Astrocyte (in vitro differentiated cells and primary cell): ENCODE results near the gene PBX2. TPM values are rescaled to one million over a fixed set of nuclear protein-coding genes. Genes with fewer than 3 reads are reported as not detected.

Source experiments
- DNase-seq: peaks from one replicate; pipeline ENCODE4 v3.0.0-alpha.2; 2010; ENCODE audit warnings: low read depth
- FAIRE-seq: peaks from 2 replicates; lab custom pipeline; 2011; peaks lifted over from hg19 to GRCh38; lab: Jason Lieb, UNC
- H2AFZ ChIP-seq: 2 replicates; pipeline ENCODE4 v1.6.0; 2012; ENCODE audit warnings: low read depth, low read length, inconsistent platforms
- H3K27ac ChIP-seq: 2 replicates; pipeline ENCODE4 v1.5.1; 2011; ENCODE audit warnings: low read depth, low read length, inconsistent platforms
- H3K27me3 ChIP-seq: 2 replicates; pipeline ENCODE4 v1.6.0; 2011; ENCODE audit warnings: low read length, inconsistent platforms; ENCODE audit not compliant: insufficient read depth
- H3K36me3 ChIP-seq: 2 replicates; pipeline ENCODE4 v1.5.1; 2011; ENCODE audit warnings: low read length, inconsistent platforms; ENCODE audit not compliant: insufficient read depth
- H3K4me1 ChIP-seq: 2 replicates; pipeline ENCODE4 v1.5.1; 2011; ENCODE audit warnings: low read length, inconsistent platforms; ENCODE audit not compliant: insufficient read depth
- H3K4me2 ChIP-seq: 2 replicates; pipeline ENCODE4 v1.6.0; 2012; ENCODE audit warnings: low read length, inconsistent platforms
- H3K4me3 ChIP-seq: 2 replicates; pipeline ENCODE4 v1.5.1; 2011; ENCODE audit warnings: low read depth, mild to moderate bottlenecking, low read length, inconsistent platforms; ENCODE audit not compliant: insufficient read depth
- H3K79me2 ChIP-seq: 2 replicates; pipeline ENCODE4 v1.6.0; 2012; ENCODE audit warnings: mild to moderate bottlenecking, low read length, inconsistent platforms; ENCODE audit not compliant: insufficient read depth
- H3K9ac ChIP-seq: 2 replicates; pipeline ENCODE4 v1.6.0; 2012; ENCODE audit warnings: mild to moderate bottlenecking, low read length, inconsistent platforms
- H3K9me3 ChIP-seq: 2 replicates; pipeline ENCODE4 v1.5.1; 2012; ENCODE audit warnings: low read depth, mild to moderate bottlenecking, low read length, inconsistent platforms; ENCODE audit not compliant: insufficient read depth
- H4K20me1 ChIP-seq: 2 replicates; pipeline ENCODE4 v1.6.0; 2012; ENCODE audit warnings: low read length, inconsistent platforms; ENCODE audit not compliant: insufficient read depth
- H3K27ac Mint-ChIP-seq: one replicate; pipeline ENCODE4 v1.8.0; 2021; ENCODE audit warnings: mild to moderate bottlenecking, mixed read lengths; ENCODE audit not compliant: unreplicated experiment
- H3K27me3 Mint-ChIP-seq: one replicate; pipeline ENCODE4 v1.8.0; 2021; ENCODE audit warnings: low read depth, mixed read lengths; ENCODE audit not compliant: unreplicated experiment
- H3K36me3 Mint-ChIP-seq: one replicate; pipeline ENCODE4 v1.8.0; 2021; ENCODE audit warnings: low read depth, mixed read lengths; ENCODE audit not compliant: unreplicated experiment
- H3K4me1 Mint-ChIP-seq: one replicate; pipeline ENCODE4 v1.8.0; 2021; ENCODE audit warnings: low read depth, mixed read lengths; ENCODE audit not compliant: unreplicated experiment
- H3K4me3 Mint-ChIP-seq: one replicate; pipeline ENCODE4 v1.8.0; 2021; ENCODE audit warnings: mild to moderate bottlenecking, moderate library complexity, mixed read lengths; ENCODE audit not compliant: unreplicated experiment
- H3K9me3 Mint-ChIP-seq: one replicate; pipeline ENCODE4 v1.8.0; 2021; ENCODE audit warnings: mild to moderate bottlenecking, mixed read lengths; ENCODE audit not compliant: unreplicated experiment
- EZH2 ChIP-seq: IDR thresholded peaks from 2 replicates; pipeline ENCODE4 v1.6.1; 2012; ENCODE audit warnings: mild to moderate bottlenecking, low read length, inconsistent platforms; ENCODE audit not compliant: insufficient read depth
- total RNA-seq: library from RNA; stranded (reverse); gene quantifications from 2 replicates; pipeline ENCODE4 v1.2.1, GENCODE V29; 2021
- TF ChIP-seq, protein P1 (sequence below): IDR thresholded peaks from 2 replicates; pipeline ENCODE4 v1.5.1; 2011; ENCODE audit warnings: low read depth, mild to moderate bottlenecking, inconsistent platforms, low read length, moderate library complexity; ENCODE audit not compliant: insufficient read depth

Gene PBX2
- total RNA-seq, 1 donor from 2014 or later = 80.7 TPM

DNA sequence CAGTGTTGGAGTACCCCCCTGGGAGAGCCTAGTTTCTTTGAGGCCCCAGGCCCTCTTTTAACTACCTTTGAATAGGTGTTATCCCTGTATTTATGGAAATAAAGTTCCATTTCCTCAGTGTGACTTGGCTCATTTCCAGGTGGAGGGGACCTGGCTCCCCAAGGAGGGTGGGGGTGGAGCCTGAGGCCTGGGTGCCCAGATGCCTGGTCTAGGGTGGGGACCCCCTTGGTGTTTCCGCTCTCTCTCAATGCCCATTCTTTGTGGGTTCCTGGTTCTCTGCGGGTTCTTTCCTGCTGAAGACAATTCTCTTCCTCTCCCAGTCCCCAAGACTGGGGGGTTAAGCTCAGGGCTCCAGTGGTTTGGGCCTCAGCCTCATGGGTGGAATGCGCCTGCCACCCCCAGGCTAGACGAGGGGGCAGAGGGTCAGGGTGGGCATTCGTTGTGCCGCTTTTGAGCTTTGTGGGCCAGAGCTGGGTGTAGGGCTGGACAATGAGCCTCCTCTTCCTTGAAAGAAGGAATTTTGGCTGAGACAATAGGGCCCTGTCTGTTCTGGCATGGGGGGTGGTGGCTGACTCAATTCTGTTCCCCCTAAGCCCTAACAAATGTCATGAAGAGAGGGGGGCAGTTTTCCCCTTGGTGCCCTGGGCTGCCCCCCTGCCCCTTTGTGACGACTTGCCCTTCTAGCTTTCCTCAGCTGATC is 26.3 kb downstream of the PBX2 start:
- no peak overlapping the region for H3K4me2 ChIP-seq
- no peak overlapping the region for H3K4me3 ChIP-seq
- Mint-ChIP-seq H3K27ac (no peak overlapping the region), H3K4me3 (no peak overlapping the region), H3K9me3 (peaks cover 2% of the 10 kb centered on the region), H3K4me1 (peaks cover 11% of the 10 kb centered on the region), H3K36me3 (peaks cover 23% of the 10 kb centered on the region), H3K27me3 (no peaks in the 10 kb centered on the region)
- H3K9ac ChIP-seq = no peak overlapping the region
- no peak overlapping the region for H3K27ac ChIP-seq
- no peaks in the 10 kb centered on the region for H3K9me3 ChIP-seq
- no peak for FAIRE-seq
- TF ChIP-seq, protein P1, sequence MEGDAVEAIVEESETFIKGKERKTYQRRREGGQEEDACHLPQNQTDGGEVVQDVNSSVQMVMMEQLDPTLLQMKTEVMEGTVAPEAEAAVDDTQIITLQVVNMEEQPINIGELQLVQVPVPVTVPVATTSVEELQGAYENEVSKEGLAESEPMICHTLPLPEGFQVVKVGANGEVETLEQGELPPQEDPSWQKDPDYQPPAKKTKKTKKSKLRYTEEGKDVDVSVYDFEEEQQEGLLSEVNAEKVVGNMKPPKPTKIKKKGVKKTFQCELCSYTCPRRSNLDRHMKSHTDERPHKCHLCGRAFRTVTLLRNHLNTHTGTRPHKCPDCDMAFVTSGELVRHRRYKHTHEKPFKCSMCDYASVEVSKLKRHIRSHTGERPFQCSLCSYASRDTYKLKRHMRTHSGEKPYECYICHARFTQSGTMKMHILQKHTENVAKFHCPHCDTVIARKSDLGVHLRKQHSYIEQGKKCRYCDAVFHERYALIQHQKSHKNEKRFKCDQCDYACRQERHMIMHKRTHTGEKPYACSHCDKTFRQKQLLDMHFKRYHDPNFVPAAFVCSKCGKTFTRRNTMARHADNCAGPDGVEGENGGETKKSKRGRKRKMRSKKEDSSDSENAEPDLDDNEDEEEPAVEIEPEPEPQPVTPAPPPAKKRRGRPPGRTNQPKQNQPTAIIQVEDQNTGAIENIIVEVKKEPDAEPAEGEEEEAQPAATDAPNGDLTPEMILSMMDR = no peak
- TF ChIP-seq EZH2 = no peak
- DNase-seq = no peak
- peaks cover 3% of the 10 kb centered on the region for H3K4me1 ChIP-seq
- H3K79me2 ChIP-seq = no peaks in the 10 kb centered on the region
- no peaks in the 10 kb centered on the region for H3K27me3 ChIP-seq
- no peaks in the 10 kb centered on the region for H3K36me3 ChIP-seq
- no peak overlapping the region for H2AFZ ChIP-seq
- no peaks in the 10 kb centered on the region for H4K20me1 ChIP-seq

DNA sequence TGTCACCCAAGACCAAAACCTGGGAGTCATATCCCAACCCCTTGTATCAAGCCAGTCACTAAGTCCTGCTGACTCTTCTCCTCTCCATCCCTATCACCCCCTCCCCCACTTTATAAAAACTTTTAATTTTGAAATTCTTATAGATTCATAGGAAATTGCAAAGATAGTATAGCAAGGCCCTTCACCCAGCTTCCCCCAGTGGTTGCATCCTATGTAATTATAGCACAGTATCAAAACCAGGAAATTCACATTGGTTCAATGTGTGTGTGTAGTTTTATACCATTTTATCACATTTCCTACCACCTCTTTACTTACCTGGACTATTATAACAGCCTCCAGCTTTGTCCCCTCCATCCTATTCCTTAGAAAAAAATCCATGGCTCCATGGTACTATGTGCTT is 31.9 kb downstream of the PBX2 start:
- no peaks in the 10 kb centered on the region for H3K9me3 ChIP-seq
- H3K27me3 ChIP-seq = no peaks in the 10 kb centered on the region
- peaks cover 9% of the 10 kb centered on the region for H4K20me1 ChIP-seq
- H3K36me3 Mint-ChIP-seq = peaks cover 16% of the 10 kb centered on the region
- peaks cover 11% of the 10 kb centered on the region for H3K4me1 Mint-ChIP-seq
- H3K36me3 ChIP-seq = peaks cover 11% of the 10 kb centered on the region
- H3K4me1 ChIP-seq = peaks cover 12% of the 10 kb centered on the region
- no peak overlapping the region for H3K4me2 ChIP-seq
- FAIRE-seq (no peak), DNase-seq (no peak)
- H3K79me2 ChIP-seq = peaks cover 17% of the 10 kb centered on the region
- H3K27ac ChIP-seq = no peak overlapping the region
- no peak overlapping the region for H2AFZ ChIP-seq
- no peaks in the 10 kb centered on the region for H3K9me3 Mint-ChIP-seq
- no peak overlapping the region for H3K9ac ChIP-seq
- H3K27ac Mint-ChIP-seq = no peak overlapping the region
- TF ChIP-seq EZH2 = no peak
- TF ChIP-seq, protein P1 = no peak
- no peaks in the 10 kb centered on the region for H3K27me3 Mint-ChIP-seq
- H3K4me3 Mint-ChIP-seq = no peak overlapping the region
- no peak overlapping the region for H3K4me3 ChIP-seq

DNA sequence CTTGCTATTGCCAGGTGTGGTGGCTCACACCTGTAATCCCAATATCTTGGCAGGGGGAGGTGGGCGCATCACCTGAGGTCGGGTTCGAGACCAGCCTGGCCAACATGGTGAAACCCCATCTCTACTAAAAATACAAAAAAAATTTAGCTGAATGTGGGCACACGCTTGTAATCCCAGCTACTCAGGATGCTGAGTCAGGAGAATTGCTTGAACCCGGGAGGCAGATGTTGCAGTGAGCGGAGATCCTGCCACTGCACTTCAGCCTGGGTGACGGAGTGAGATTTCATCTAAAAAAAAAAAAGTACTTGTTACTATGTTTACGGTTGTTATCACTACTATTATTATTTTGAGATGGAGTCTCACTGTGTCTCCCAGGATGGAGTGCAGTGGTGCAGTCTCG is 33.1 kb downstream of the PBX2 start:
- FAIRE-seq (no peak), DNase-seq (no peak)
- Mint-ChIP-seq H3K9me3 (no peaks in the 10 kb centered on the region), H3K36me3 (peaks cover 12% of the 10 kb centered on the region), H3K4me1 (peaks cover 19% of the 10 kb centered on the region), H3K27me3 (no peaks in the 10 kb centered on the region), H3K27ac (no peak overlapping the region), H3K4me3 (no peak overlapping the region)
- H4K20me1 ChIP-seq = peaks cover 9% of the 10 kb centered on the region
- peaks cover 24% of the 10 kb centered on the region for H3K4me1 ChIP-seq
- H3K36me3 ChIP-seq = peaks cover 11% of the 10 kb centered on the region
- H3K27ac ChIP-seq = no peak overlapping the region
- H3K9me3 ChIP-seq = no peaks in the 10 kb centered on the region
- H3K27me3 ChIP-seq = no peaks in the 10 kb centered on the region
- H3K4me3 ChIP-seq = no peak overlapping the region
- H3K79me2 ChIP-seq = peaks cover 17% of the 10 kb centered on the region
- H3K4me2 ChIP-seq = no peak overlapping the region
- H2AFZ ChIP-seq = no peak overlapping the region
- no peak for TF ChIP-seq EZH2
- TF ChIP-seq, protein P1 = no peak
- no peak overlapping the region for H3K9ac ChIP-seq
